NCI-H82 treated with DMSO at 0.1 percent for 48 hours (cell line): Measurements from ENCODE around the gene LSM5.
"Not testable (repeated sequence)": the region's sequence is repeated elsewhere in the genome, so short reads cannot be mapped to it uniquely, and the experiment has no call there.

Source experiments
- DNase-seq: peaks from one replicate; lab custom pipeline; 2025; ENCODE audit not compliant: unreplicated experiment; lab: John Stamatoyannopoulos, UW

LSM5 gene

GRCh38 chr7:32506266-32507054 is 16.3 kb upstream of the LSM5 start:
- no peak for DNase-seq

- DNase-seq = no peak
Measured at GRCh38 chr7:32502728-32503127, 12.5 kb upstream of the LSM5 start.

GRCh38 chr7:32501522-32501921 is 11.3 kb upstream of the LSM5 start:
- DNase-seq = no peak

GRCh38 chr7:32500922-32501341 is 10.8 kb upstream of the LSM5 start:
- DNase-seq = no peak

GRCh38 chr7:32500216-32500615 is 10.0 kb upstream of the LSM5 start:
- DNase-seq = not testable (repeated sequence)

- not testable (repeated sequence) for DNase-seq
Measured at GRCh38 chr7:32499755-32500154, 9.6 kb upstream of the LSM5 start.

GRCh38 chr7:32496052-32496813 is 6.1 kb upstream of the LSM5 start:
- no peak for DNase-seq

- peak; percentile 83 for DNase-seq
Measured at GRCh38 chr7:32495298-32496051, 5.3 kb upstream of the LSM5 start, which contains the start of gene AVL9. Gene AVL9 (plus strand): TSS chr7:32495489. CDS start chr7:32495710, 221 bp downstream.

- DNase-seq = no peak
Measured at GRCh38 chr7:32494946-32495297, 4.7 kb upstream of the LSM5 start.

- DNase-seq = no peak
Measured at GRCh38 chr7:32489788-32490126, 423 bp downstream of the LSM5 start.

- no peak for DNase-seq
Measured at GRCh38 chr7:32481921-32482320, 8.3 kb downstream of the LSM5 start.

GRCh38 chr7:32481176-32481575 is 9.0 kb downstream of the LSM5 start:
- DNase-seq = no peak

GRCh38 chr7:32479574-32480200 is 10.5 kb downstream of the LSM5 start:
- peak; percentile 70 for DNase-seq

GRCh38 chr7:32477649-32477980 is 12.6 kb downstream of the LSM5 start:
- DNase-seq = no peak

- no peak for DNase-seq
Measured at GRCh38 chr7:32476816-32477648, 13.1 kb downstream of the LSM5 start.

GRCh38 chr7:32474008-32474407 is 16.2 kb downstream of the LSM5 start:
- DNase-seq = no peak

GRCh38 chr7:32472015-32472414 is 18.2 kb downstream of the LSM5 start:
- no peak for DNase-seq

- DNase-seq = no peak
Measured at GRCh38 chr7:32470871-32471270, 19.3 kb downstream of the LSM5 start.

GRCh38 chr7:32470004-32470403 is 20.2 kb downstream of the LSM5 start:
- DNase-seq = not testable (repeated sequence)

- not testable (repeated sequence) for DNase-seq
Measured at GRCh38 chr7:32464641-32465416, 25.4 kb downstream of the LSM5 start.
